IPS-11a (cell line): ENCODE results near the gene TCL1B.

Source experiments
- H3K4me3 ChIP-seq: one replicate; pipeline ENCODE4 v1.5.1; 2013; ENCODE audit warnings: low read depth, low read length, control low read depth

Gene TCL1B

DNA sequence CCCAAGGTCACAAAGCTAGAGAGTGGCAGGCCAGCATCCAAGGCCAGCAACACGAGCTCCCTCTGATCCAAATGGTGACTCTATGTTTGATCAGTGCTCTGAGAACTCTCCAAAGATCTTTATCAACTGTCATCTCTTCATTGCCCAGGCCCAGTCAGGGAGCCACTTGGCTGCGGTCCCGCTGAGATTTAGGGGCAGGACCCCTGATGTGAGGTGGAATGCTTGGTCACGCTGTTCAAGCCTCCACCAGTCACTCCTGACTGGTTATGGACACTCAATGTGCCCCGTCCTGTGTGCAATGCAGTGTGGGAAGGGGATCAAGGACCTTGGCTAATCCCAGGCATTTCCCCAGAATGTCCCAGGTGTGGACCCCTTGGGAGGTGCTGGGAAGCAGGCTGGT is 19.8 kb upstream of the TCL1B start:
- H3K4me3 ChIP-seq, result no peak overlapping the region

DNA sequence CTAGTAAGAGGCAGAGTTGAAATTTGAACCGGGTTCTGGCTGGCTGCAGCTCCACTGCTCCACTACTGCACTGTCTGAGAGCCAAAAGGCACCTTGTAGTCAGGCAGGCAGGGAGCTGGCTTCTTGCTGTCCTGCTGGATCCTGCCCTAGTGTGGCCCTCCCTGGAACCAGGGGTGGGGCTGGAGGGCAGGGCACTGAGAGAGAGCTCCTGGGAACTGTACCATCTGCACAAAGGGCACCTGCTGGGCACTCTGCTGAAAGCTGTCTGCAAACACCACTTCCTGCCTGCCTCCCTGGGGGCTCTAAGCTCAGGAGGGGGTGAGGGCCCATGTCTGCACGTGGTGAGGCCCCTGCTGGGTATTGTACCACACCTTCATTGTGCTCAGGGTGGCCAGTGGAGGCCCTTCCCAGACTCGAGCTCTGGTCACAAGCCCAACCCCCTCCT is 19.0 kb upstream of the TCL1B start:
- no peak overlapping the region for H3K4me3 ChIP-seq

GRCh38 chr14:95668235-95668772 is 17.9 kb upstream of the TCL1B start:
- H3K4me3 ChIP-seq, result no peak overlapping the region

GRCh38 chr14:95674613-95675012 is 11.6 kb upstream of the TCL1B start:
- no peak overlapping the region for H3K4me3 ChIP-seq

DNA sequence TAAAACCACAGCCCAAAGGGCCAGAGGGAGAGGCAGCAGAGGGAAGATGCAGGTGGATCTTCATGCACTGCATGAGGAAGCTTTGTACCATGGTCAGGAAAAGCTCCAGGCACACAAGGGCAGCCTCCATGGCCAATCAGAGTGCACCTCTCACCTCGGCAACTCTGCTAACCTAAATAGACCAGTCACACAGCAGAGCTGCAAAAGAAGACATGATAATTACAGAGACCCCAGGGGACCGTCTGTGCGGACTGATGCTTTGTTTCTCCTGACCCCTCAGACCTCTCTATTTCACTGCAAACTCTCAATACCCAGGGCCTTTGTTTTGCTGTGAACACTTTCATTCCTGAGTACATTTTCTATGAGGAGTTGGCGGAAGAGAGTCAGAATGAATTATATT is 10.7 kb upstream of the TCL1B start:
- H3K4me3 ChIP-seq, result no peak overlapping the region

GRCh38 chr14:95677179-95677835 is 8.9 kb upstream of the TCL1B start:
- H3K4me3 ChIP-seq, result no peak overlapping the region

- H3K4me3 ChIP-seq, result no peak overlapping the region
Observed at GRCh38 chr14:95679148-95679815, 6.9 kb upstream of the TCL1B start.

DNA sequence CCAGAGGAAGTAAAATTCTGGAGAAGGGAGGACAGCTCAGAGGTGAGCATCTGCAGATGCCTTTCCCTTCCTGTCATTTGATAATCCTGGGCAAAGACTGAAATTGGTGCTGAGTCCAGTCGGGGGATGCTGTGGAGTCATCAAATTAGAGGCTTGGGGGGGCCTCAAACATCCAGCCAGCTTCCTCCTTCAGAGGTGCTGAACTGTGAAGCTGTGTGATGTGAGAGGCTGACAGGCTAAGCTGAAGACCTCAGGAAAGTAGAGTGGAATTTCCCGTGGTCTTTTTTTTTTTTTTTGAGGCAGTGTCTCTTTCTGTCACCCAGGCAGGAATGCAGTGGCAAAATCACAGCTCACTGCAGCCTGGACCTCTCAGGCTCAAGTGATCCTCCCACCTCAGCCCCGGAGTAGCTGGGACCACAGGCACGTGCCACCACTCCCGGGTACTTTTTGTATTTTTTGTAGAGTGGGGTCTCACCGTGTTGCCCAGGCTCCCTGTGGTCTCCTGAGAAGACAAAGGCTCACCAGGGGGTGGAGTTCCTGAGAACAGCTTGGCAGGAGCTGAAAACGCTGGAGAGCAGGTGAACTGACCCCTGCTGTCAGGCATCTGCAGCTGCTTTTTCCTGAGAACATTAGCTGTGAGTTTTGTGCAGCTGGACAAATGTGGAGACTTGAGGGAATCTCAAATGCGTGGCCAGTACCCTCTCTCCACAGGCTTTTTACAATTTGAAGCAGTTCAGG is 6.1 kb upstream of the TCL1B start:
- H3K4me3 ChIP-seq, result no peak overlapping the region

DNA sequence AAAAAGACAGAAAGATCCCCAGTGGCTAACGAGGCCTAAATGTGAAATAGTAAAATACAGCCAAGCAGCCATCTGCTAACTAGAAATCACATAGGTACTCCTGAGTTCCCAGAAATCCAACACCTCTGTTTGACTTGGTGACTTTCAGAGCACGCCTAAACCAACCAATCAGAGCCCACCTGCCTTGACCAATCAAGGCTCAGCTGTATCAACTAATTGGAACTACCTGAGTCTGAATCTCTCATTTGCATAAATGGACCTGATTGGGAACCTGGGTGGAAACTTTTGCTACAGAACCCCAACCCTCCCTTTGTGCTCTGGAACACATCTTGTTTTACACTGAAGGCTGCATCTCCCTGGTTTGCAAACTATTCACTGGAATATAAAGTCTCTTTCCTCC is 5.1 kb upstream of the TCL1B start:
- H3K4me3 ChIP-seq, result no peak overlapping the region

DNA sequence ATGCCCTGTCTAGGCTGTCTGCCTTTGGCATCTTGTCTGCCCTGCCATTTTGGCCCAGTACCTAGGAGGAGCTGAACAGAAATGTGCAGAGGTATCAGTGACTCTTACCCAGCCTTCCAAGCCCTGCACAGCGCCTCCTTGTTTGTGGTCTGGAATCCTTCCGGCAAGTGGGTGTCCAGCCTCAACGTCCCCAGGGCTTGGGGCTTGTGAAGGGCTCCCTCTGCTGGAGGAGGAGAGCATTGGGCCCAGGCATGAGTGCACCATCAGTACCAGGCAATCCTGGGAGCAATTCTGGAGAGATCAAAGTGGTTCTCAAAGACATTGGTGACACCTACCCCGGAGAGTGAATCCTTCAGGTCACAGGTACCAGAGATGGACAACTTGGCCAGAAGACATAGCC is 2.4 kb upstream of the TCL1B start:
- H3K4me3 ChIP-seq, result no peak overlapping the region

DNA sequence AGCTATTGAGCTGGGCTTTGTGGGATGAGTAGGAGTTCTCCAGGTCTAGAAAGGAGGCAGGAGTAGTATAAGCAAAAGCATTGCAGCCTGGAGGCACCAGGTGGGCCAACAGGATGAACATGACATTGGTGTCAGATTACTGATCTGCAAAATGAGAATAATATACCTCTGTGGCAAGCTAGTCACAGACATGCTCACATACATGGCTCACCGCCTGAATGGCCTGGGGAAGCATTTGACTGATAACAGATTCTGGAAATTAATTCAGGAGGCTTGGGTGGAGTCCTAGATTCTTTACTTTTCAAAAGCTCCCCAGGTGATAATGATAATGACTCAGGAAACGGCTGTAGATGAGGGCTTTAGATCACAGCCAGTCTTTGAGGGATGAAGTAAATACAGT is 709 bp downstream of the TCL1B start:
- H3K4me3 ChIP-seq, result no peak overlapping the region

DNA sequence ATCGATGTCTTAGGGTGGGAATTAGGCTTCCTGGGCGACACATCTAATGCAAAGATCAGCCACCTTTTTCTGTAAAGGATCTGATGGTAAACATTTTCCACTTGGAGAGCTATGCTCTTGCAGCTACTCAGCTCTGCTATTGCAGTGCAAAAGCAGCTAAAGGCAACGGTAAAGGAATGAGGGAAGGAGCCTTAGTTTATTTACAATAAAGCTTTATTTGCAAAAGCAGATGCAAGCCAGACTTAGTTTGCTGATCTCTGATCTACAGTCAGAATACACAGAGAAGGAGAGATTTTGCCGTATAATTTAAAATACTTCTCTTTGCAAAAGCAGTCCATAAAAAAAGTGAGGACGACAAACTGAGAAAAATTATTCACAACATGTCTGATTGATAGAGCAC is 3.2 kb downstream of the TCL1B start:
- H3K4me3 ChIP-seq, result no peak overlapping the region

- H3K4me3 ChIP-seq, result no peak overlapping the region
Observed at GRCh38 chr14:95690815-95691214, 4.6 kb downstream of the TCL1B start.

- no peak overlapping the region for H3K4me3 ChIP-seq
Observed at GRCh38 chr14:95691591-95691990, 5.4 kb downstream of the TCL1B start.

DNA sequence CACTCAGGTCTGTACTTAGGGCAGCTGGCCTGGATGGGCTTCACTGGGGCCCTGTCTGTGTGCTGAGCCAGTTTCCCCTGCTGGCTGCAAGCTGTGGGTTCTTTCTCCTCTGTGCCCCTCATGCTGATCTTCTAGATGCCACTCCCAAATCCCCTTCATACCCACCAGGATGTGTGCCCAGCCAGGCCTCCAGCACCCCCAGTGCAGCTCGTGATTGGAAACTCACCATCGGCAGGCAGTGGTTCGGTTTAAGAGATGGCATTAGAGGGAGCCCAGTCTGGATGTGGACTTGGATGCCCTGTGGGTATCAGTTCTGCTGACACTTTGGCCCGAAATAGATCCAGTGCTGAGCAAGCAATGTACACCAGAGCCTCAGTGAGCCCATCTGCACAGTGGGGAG is 5.9 kb downstream of the TCL1B start:
- H3K4me3 ChIP-seq, result no peak overlapping the region

- no peak overlapping the region for H3K4me3 ChIP-seq
Observed at GRCh38 chr14:95695051-95695450, 8.8 kb downstream of the TCL1B start.

GRCh38 chr14:95695913-95696312 is 9.7 kb downstream of the TCL1B start:
- H3K4me3 ChIP-seq, result no peak overlapping the region

GRCh38 chr14:95696741-95697140 is 10.5 kb downstream of the TCL1B start:
- no peak overlapping the region for H3K4me3 ChIP-seq

GRCh38 chr14:95697764-95698163 is 11.5 kb downstream of the TCL1B start:
- H3K4me3 ChIP-seq, result no peak overlapping the region

DNA sequence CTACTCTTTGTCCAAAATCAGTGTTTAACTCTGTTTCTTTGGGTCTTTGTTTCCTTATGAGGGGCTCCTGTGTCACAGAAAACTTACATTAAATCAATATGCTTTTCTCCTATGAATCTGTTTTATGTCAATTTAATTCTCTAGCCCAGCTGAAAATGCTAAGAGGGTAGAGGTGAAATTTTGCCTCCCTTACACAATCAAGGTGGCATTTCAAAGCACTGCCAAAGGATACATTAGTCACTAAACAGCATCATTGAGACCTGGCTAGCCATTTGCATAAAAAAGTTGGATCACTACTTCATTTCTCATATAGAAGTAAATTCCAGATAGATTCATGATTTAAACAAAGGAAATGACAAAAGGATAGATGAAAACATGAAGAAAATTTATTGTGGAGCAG is 12.1 kb downstream of the TCL1B start:
- no peak overlapping the region for H3K4me3 ChIP-seq

DNA sequence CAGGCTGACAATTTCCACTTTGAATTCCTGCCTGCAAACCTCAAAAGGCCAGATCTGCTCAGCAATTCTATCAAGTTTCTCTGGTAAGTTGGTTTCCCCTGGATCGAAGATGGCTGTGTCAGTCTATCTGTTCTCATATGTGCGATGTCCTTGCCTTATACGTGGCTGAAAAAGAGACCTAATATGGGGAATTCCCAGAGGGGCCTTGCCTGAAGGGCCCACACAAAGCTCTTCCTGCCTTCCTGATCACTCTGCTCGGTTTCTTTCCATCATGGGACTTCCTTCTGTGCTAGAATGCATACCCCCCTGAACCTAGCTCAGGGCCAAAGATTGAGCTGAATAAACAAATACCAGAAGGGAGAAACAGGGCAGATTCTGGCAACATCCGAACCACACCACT is 13.2 kb downstream of the TCL1B start:
- no peak overlapping the region for H3K4me3 ChIP-seq
